GM19023 (cell line): Measurements from ENCODE around the gene PLB1.

Source experiments
- ATAC-seq: cut with Tn5 transposase; IDR thresholded peaks from one replicate; pipeline ENCODE4 v1.9.1; 2021; ENCODE audit warnings: mild to moderate bottlenecking, moderate library complexity; ENCODE audit not compliant: unreplicated experiment

The PLB1 gene

GRCh38 chr2:28684142-28684858, 188.4 kb downstream of the PLB1 start:
- no peak for ATAC-seq

- no peak for ATAC-seq
Measured at GRCh38 chr2:28687171-28687570, 191.3 kb downstream of the PLB1 start.

GRCh38 chr2:28687640-28688385, 192.0 kb downstream of the PLB1 start:
- no peak for ATAC-seq

- ATAC-seq = no peak
Measured at GRCh38 chr2:28688818-28689217, 193.0 kb downstream of the PLB1 start.

GRCh38 chr2:28689771-28690170, 193.9 kb downstream of the PLB1 start:
- ATAC-seq = no peak

GRCh38 chr2:28692411-28692810, 196.6 kb downstream of the PLB1 start:
- ATAC-seq = no peak

- ATAC-seq = no peak
Measured at GRCh38 chr2:28693223-28693622, 197.4 kb downstream of the PLB1 start.
